PC-9 (cell line): Measurements from ENCODE around the gene KDM5A. TPM values are rescaled to one million over a fixed set of nuclear protein-coding genes. Genes with fewer than 3 reads are reported as not detected.
"Not testable (repeated sequence)": the region's sequence is repeated elsewhere in the genome, so short reads cannot be mapped to it uniquely, and the experiment has no call there.

ENCODE experiments used
- BruUV-seq: library from RNA; stranded (reverse); fragments of 400-500 nt; replicated peaks from 2 replicates; lab custom pipeline; 2021; lab: Mats Ljungman, UMichigan
- CTCF ChIA-PET: fragments of 300-600 bp; sonication (Branson Sonifier 250); formaldehyde crosslinking; loops from one replicate; lab custom pipeline; 2022; ENCODE audit warnings: antibody characterized with exemption; lab: Charles Lee
- POLR2A ChIA-PET: fragments of 300-600 bp; sonication (Branson Sonifier 250); formaldehyde crosslinking; loops from one replicate; lab custom pipeline; 2022; ENCODE audit warnings: antibody characterized with exemption; ENCODE audit not compliant: unreplicated experiment; lab: Charles Lee
- DNase-seq, 2 experiments: peaks; one replicate each; pipeline versions ENCODE4 v3.0.0 to v3.0.0-alpha.2; 2015 to 2022; ENCODE audit warnings: mixed read lengths in 1 of 2
- H2AFZ ChIP-seq: fragments of 200-600 bp; sonication (generic); 2 replicates; pipeline ENCODE4 v1.8.1; 2017; ENCODE audit warnings: antibody characterized with exemption
- H3F3A ChIP-seq: fragments of 200-600 bp; sonication (generic); 2 replicates; pipeline ENCODE4 v1.8.1; 2017; ENCODE audit warnings: antibody characterized with exemption, mild to moderate bottlenecking, low read depth; ENCODE audit not compliant: insufficient read depth
- H3K27ac ChIP-seq: fragments of 200-600 bp; sonication (generic); 2 replicates; pipeline ENCODE4 v1.6.1; 2016; ENCODE audit warnings: mixed run types
- H3K27me3 ChIP-seq: fragments of 200-600 bp; sonication (generic); 2 replicates; pipeline ENCODE4 v1.6.1; 2016; ENCODE audit warnings: low read depth, mixed run types; ENCODE audit not compliant: insufficient read depth
- H3K36me3 ChIP-seq: fragments of 200-600 bp; sonication (generic); 2 replicates; pipeline ENCODE4 v1.6.1; 2016; ENCODE audit warnings: low read depth, mixed run types
- H3K4me1 ChIP-seq: fragments of 200-600 bp; sonication (generic); replicated peaks from 2 replicates; pipeline ENCODE4 v1.6.1; 2016; ENCODE audit warnings: mixed run types; ENCODE audit not compliant: insufficient read depth
- H3K4me2 ChIP-seq: fragments of 200-600 bp; sonication (generic); 2 replicates; pipeline ENCODE4 v1.6.1; 2017; ENCODE audit warnings: mixed run types
- H3K4me3 ChIP-seq: fragments of 200-600 bp; sonication (generic); 2 replicates; pipeline ENCODE4 v1.6.1; 2016; ENCODE audit warnings: mixed run types
- H3K79me2 ChIP-seq: fragments of 200-600 bp; sonication (generic); 2 replicates; pipeline ENCODE4 v1.6.1; 2017; ENCODE audit warnings: low read depth, mixed run types
- H3K9me2 ChIP-seq: fragments of 200-600 bp; sonication (generic); 2 replicates; pipeline ENCODE4 v1.8.1; 2017; ENCODE audit warnings: mild to moderate bottlenecking; ENCODE audit not compliant: insufficient read depth
- H3K9me3 ChIP-seq: fragments of 200-600 bp; sonication (generic); 2 replicates; pipeline ENCODE4 v1.8.1; 2016; ENCODE audit warnings: low read depth; ENCODE audit not compliant: insufficient read depth
- H4K20me1 ChIP-seq: fragments of 200-600 bp; sonication (generic); 2 replicates; pipeline ENCODE4 v1.8.1; 2017; ENCODE audit not compliant: insufficient read depth
- EZH2 ChIP-seq: fragments of 200-600 bp; sonication (generic); IDR thresholded peaks from 2 replicates; pipeline ENCODE4 v1.8.0; 2017; ENCODE audit warnings: antibody characterized with exemption, low read depth
- intact Hi-C: fragments of 100-400 bp; cut with micrococcal nuclease; formaldehyde crosslinking; loops from one replicate; pipeline ENCODE4 v1.10.0; 2022; ENCODE audit not compliant: unreplicated experiment
- total RNA-seq: library from RNA; stranded (reverse); gene quantifications from 2 replicates; pipeline ENCODE4 v1.2.3, GENCODE V29; 2021
- TF ChIP-seq, protein P1 (sequence below): fragments of 200-600 bp; sonication (generic); conservative IDR thresholded peaks from 2 replicates; pipeline ENCODE4 v1.6.1; 2017; ENCODE audit warnings: mixed run types, antibody characterized with exemption, mild to moderate bottlenecking, moderate library complexity

The KDM5A gene
- total RNA-seq, 1 experiment from 2014 or later: 68.0 TPM

DNA sequence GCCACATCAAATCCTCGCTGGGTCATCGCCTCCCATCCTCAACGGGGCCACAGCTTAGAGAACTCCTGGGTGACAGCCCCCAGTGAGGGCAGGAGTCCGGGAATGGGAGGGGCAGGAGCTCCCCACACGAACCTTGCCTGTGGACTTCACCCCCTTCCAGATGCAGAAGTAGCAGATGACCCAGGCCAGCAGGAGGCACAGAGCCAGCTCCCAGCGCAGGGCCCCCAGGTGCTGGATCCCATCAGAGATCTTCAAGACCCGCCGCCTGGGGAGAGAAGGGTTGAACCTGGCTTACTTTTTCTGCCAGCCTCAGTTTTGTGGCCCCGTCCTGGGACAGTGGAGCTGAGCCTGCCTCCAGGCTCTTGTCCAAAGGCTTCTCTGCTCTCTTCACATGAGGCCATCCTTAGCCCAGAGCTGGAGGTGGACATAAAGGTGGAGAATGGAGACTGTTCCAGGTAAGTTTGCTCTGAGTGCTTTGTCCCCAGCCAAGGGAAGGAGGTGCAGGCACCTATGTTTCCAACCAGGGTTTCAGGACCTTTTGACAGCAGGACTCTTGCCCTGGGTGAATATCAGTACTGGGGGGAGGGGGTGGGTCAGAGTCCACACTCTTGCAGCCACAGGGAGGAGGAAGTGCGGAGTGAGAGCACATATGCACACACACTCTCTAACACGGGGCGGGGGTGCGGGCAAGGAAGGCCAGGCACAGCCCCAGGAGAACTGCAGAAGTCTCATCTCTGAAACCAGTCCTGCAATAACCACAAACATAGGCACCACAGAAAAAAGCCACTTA is 151.9 kb downstream of the KDM5A start:
- Histone ChIP-seq H3K9me3 (peaks cover 18% of the 10 kb centered on the region), H3K4me2 (no peak overlapping the region), H3K79me2 (no peaks in the 10 kb centered on the region), H4K20me1 (no peaks in the 10 kb centered on the region), H2AFZ (no peak overlapping the region), H3K9me2 (no peaks in the 10 kb centered on the region), H3K4me1 (no peaks in the 10 kb centered on the region), H3K27ac (no peak overlapping the region), H3K27me3 (peaks cover 95% of the 10 kb centered on the region), H3F3A (no peaks in the 10 kb centered on the region), H3K4me3 (no peak overlapping the region), H3K36me3 (no peaks in the 10 kb centered on the region)
- CTCF ChIA-PET: no interaction called here
- intact Hi-C loops: no loop called here
- TF ChIP-seq EZH2: no peak
- TF ChIP-seq, protein P1, sequence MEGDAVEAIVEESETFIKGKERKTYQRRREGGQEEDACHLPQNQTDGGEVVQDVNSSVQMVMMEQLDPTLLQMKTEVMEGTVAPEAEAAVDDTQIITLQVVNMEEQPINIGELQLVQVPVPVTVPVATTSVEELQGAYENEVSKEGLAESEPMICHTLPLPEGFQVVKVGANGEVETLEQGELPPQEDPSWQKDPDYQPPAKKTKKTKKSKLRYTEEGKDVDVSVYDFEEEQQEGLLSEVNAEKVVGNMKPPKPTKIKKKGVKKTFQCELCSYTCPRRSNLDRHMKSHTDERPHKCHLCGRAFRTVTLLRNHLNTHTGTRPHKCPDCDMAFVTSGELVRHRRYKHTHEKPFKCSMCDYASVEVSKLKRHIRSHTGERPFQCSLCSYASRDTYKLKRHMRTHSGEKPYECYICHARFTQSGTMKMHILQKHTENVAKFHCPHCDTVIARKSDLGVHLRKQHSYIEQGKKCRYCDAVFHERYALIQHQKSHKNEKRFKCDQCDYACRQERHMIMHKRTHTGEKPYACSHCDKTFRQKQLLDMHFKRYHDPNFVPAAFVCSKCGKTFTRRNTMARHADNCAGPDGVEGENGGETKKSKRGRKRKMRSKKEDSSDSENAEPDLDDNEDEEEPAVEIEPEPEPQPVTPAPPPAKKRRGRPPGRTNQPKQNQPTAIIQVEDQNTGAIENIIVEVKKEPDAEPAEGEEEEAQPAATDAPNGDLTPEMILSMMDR: no peak
- no peak for DNase-seq
- POLR2A ChIA-PET: no interaction called here
- no TSS peak for BruUV-seq

DNA sequence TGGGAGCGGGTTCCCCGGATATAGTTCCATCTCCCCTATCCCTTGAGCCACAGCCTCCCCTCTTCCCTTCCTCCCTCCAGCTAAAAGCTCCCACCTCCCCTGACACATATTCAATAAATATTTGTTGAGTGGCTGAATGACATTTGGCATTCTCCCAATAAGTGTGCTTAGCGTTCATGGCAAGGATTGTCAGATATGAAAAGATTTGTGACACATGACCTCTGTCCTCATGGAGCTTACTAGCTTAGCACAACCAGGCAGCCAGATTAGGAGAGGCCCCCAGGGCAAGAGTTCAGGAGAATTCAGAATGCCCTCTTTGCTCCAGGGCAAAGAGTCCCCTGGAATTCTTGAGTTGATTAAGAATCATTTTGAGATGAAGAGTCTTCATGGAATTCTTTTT is 152.7 kb downstream of the KDM5A start:
- CTCF ChIA-PET: no interaction called here
- no peak overlapping the region for H3K27ac ChIP-seq
- no peaks in the 10 kb centered on the region for H4K20me1 ChIP-seq
- no peak for DNase-seq
- H3K4me3 ChIP-seq: no peak overlapping the region
- H3K9me2 ChIP-seq: no peaks in the 10 kb centered on the region
- no peak overlapping the region for H3K4me2 ChIP-seq
- no peaks in the 10 kb centered on the region for H3F3A ChIP-seq
- no peaks in the 10 kb centered on the region for H3K36me3 ChIP-seq
- peaks cover 95% of the 10 kb centered on the region for H3K27me3 ChIP-seq
- peaks cover 18% of the 10 kb centered on the region for H3K9me3 ChIP-seq
- H3K79me2 ChIP-seq: no peaks in the 10 kb centered on the region
- H2AFZ ChIP-seq: no peak overlapping the region
- POLR2A ChIA-PET: no interaction called here
- intact Hi-C loops: no loop called here
- H3K4me1 ChIP-seq: no peaks in the 10 kb centered on the region
- no TSS peak for BruUV-seq
- TF ChIP-seq, protein P1: no peak
- TF ChIP-seq EZH2: no peak

DNA sequence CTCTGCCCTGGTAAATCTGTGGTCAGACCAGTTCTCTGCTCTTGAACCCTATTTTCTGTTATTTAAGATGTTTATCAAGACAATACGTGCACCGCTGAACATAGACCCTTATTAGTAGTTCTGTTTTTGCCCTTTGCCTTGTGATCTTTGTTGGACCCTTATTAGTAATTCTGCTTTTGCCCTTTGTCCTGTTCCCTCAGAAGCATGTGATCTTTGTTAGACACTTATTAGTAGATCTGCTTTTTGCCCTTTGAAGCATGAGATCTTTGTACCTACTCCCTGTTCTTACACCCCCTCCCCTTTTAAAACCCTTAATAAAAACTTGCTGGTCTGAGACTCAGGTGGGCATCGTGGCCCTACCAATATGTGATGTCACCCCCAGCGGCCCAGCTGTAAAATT is 153.2 kb downstream of the KDM5A start:
- H3F3A ChIP-seq, CTCF ChIA-PET, BruUV-seq, H3K4me2 ChIP-seq, H3K36me3 ChIP-seq, POLR2A ChIA-PET, intact Hi-C loops, H3K79me2 ChIP-seq, H3K4me1 ChIP-seq, H3K27ac ChIP-seq, H3K4me3 ChIP-seq, H3K9me2 ChIP-seq, H4K20me1 ChIP-seq, DNase-seq, H2AFZ ChIP-seq: not testable (repeated sequence)
- peaks cover 18% of the 10 kb centered on the region for H3K9me3 ChIP-seq
- H3K27me3 ChIP-seq: peaks cover 98% of the 10 kb centered on the region
